SIG-M5 treated with dmso at 0.1 percent for 504 hours (cell line): ENCODE data around the gene GABRR3.
"Not testable (repeated sequence)": the region's sequence is repeated elsewhere in the genome, so short reads cannot be mapped to it uniquely, and the experiment has no call there.

Source experiments
- DNase-seq: peaks from one replicate; lab custom pipeline; 2025; ENCODE audit not compliant: unreplicated experiment; lab: John Stamatoyannopoulos, UW

Gene GABRR3

GRCh38 chr3:98022978-98023820 is 11.9 kb downstream of the GABRR3 start:
- peak; percentile 48 for DNase-seq

GRCh38 chr3:98021830-98022560 is 13.1 kb downstream of the GABRR3 start:
- no peak for DNase-seq

- no peak for DNase-seq
These were observed 14.7 kb downstream of the GABRR3 start for GRCh38 chr3:98020412-98020811.

DNA sequence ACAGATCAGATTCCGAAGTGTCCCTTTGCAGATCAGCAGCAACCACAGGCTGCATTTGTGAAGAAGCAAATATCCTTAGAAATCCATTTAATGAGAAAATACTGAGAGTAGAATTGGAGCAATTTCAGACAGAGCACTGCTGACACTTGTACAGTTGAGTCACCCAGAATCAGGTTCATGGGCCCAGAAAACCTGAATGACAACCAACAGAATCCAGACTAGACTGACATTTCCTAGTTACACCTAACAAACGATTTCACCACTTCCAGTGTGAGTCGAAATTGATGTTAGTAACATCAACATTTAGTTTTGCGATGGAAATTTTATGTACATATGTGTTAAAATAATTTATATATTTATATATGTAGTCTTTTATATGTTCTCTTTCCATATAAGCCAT is 16.8 kb downstream of the GABRR3 start:
- DNase-seq: no peak

DNA sequence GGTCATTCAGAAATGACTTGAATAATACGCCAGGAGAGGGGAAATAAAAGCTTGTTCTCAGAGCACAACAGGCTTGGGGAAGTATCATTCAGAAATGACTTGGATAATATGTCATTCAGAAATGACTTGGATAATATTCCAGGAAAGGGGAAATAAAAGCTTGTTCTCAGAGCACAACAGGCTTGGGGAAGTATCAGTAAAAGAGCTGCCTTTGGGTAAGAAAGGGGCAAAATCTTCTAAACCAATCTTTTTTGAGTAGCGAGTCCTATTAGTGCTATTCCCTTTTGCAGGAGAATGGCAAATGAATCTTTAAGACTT is 20.9 kb downstream of the GABRR3 start:
- DNase-seq: no peak

DNA sequence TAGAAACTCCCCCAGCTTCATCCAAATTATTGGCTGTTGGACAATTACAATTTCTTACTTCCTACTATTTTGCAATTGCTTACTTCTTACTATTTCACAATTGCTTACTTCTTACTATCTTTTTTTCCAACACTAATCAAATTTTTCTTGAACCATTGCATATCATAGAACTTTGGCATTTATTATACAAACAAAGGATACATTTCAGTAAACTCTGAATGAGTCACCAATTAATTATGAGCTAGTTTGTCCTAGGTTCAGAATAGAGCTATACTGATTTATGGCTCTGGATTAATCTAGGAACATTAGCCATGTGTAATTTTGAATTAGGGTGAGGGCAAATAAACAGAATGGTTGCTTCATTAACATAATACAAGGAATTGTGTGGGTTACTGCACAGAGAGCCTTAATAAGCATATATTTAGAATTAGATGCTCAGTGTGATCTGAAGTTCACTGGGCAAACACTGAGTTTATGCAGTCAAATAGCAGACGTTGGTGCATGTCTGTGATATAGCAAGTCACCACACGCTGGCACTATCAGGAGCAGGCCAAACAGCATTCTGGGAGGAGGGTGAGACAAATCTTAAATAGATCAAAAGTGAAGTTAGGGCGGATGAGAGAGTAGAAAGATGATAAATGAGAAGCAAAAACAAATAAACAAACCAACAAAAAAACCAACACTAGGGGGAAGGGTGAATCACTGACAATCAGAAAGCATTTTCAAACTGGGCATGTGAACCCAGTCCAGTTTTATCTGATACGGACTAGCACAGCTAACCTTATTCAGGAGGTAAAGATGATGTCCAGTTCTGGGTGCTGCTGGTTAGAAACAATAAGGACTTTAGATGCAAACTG is 21.5 kb downstream of the GABRR3 start:
- DNase-seq: no peak

DNA sequence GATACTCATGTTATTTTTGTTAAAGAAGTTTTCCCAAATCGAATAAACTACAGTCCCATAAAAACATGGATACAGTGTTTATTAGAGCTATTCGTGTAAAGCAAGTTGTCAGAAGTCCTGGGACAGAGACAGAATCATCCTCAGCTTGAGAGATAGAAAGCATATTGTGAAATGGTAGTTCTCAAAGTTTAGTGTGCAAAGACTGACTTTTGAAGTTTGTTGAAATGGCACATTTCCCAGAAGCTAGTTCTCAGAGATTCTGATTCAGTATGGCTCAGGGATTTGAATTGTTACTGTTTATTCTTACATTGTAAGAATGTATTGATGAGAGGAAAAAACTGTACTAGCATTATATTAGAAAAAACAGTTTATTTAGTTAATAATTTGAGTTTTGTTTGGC is 22.1 kb downstream of the GABRR3 start:
- DNase-seq: no peak

- not testable (repeated sequence) for DNase-seq
These were observed 24.1 kb downstream of the GABRR3 start for GRCh38 chr3:98010883-98011449.

- no peak for DNase-seq
These were observed 24.8 kb downstream of the GABRR3 start for GRCh38 chr3:98010194-98010882.

DNA sequence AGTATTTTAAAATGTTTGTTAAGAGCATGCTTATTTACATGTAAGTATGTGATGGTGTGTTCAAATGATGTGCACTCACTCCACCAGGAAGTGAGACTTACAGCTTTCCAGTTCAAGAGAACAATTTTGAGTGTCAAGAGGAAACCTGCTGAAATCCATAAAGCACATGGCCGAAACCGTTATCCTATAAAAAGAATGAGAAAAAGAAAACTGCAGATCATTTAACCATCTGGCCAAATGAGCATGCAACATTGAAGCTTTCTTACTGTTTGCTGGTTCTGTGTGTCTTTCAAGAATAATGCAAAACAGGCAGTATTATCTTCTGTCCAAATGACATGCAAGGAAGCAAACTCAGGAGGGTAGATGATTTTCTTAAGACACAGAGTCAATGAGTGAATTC is 26.3 kb downstream of the GABRR3 start:
- DNase-seq: no peak

- no peak for DNase-seq
These were observed 29.7 kb downstream of the GABRR3 start for GRCh38 chr3:98005438-98005837.

- DNase-seq: no peak
These were observed 30.4 kb downstream of the GABRR3 start for GRCh38 chr3:98004721-98005120.

DNA sequence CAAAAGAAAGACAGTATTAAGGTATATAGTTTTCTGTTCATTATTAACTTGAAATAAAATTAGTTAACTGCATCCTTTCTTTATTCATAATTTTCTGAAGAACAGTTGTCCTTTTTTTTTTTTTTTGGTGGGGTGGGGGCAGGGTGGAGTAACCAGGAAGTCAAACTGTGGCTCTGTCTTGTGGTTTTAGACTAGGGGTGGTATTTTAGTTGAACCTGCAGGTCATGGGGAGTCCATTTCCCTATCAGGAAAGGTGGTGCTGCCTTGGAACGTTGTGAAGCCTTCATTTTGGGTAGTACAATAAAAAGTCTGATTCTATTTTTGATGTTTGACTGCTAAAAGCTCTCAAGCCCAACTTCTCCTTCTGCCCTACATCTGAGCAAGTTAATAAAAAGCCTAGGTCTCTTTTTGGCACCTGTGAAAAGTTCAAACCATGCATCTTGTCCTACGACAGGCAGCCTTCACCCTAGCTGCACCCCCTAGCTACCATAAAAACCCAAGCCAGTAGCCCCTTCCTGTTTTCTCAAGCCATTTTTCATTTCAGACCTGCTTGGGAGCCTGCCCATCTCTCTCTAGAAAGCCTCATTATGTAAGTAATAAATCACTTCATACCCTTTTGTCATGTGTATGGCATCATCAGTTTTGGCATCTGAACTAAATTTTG is 31.7 kb downstream of the GABRR3 start:
- DNase-seq: no peak

GRCh38 chr3:98002717-98003116 is 32.4 kb downstream of the GABRR3 start:
- no peak for DNase-seq

- DNase-seq: no peak
These were observed 35.1 kb downstream of the GABRR3 start for GRCh38 chr3:97999994-98000393.

DNA sequence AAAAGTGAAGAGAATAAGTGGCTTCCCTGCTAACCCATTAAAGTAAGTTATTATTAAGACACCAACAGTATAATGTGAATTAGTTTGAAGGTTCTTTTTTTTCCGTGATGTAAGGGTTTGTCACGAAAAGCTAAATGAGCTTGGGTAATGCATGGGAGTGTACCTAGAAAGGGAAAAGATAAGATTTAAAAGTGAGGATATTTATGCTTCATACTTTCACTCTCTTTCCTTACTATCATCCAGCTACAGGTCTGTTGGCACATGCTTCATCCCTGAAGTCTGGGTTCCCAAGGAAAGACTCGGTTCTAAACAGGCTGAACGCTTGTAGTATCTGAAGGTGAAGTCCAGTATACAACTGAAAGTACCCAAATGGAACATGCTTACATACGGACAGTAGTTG is 36.0 kb downstream of the GABRR3 start:
- no peak for DNase-seq

DNA sequence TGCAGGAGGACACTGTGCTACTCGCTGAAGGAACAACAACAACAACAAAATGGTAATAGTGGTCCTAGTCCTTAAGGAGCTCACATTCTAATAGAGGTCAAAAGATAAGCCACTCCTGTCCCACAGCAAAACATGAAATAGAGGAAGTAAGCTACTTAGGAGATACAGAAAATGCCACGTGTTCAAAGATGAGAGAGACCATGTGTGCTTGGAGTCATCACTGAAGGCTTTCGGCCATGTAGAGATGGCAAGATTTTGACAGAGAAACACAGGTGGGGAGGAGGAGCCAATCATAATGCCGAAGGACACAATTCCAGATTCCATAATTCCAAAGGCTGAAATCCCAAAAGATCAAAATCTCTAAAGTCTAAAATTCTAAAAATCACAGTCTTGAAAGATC is 38.1 kb downstream of the GABRR3 start:
- no peak for DNase-seq

DNA sequence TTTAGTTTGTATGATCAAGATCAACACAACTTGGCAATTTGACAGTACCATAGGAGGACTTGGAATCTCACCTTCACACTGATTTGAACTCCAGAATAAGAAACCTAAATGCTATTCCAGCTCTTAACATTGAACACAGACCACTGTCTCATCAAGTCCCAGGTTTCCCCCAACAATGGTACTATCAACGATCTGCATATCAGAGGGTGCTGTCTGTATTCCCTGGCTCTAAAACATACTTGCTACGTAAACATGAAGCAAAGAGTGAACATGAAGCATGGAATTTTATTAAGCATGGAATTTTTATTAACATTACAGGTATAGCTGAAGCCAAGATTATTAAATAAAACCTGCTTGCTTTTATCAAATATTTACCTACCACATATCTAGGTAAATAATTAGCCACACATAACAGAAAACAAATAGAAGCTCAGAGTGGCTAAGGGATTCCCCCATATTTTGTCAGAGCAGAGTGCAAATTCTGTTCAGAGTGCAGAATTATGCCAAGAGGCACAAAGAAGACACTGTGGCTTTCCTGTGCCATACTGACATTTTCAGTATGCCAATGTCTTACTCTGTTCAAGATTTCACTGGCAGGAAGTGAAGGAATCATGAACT is 40.7 kb downstream of the GABRR3 start:
- no peak for DNase-seq

GRCh38 chr3:97993526-97993925 is 41.6 kb downstream of the GABRR3 start:
- DNase-seq: no peak
